Superior temporal gyrus (tissue), 1 donor: Measurements from ENCODE around the gene FSTL1.

Experiments
- DNase-seq: peaks from one replicate; pipeline ENCODE4 v3.0.0-alpha.2; 2016; ENCODE audit errors: extremely low spot score

Gene FSTL1

DNA sequence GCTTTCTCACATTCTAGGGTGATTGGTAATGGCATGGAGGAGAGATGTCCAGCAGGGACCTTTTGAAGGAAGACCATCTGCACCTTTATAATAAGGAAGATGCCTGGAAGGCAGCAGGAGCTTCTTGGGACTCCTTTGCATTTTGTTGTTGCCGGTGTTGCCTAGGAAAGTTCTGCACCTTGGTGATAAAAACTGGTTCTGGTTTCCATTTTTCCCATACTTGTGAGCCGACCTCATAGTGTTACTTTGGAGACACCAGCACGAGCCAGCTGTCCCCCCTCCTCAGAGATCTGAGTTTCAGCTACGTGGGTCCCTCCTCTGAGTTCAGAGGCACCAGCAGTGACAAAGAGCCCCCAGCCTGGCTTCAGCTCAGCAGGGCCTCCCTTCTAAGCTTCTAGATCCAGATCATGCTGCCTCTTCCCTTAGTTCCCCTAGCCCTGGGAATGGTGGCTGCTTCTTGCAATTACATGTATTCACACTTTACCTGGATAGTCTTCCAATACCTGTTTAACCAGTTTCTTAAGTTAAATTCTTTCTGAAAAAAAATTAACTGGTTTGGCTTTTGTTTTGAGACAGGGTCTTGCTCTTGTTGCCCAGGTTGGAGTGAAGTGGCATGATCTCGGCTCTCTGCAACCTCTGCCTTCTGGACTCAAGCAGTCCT is 18.0 kb upstream of the FSTL1 start:
- no peak for DNase-seq

DNA sequence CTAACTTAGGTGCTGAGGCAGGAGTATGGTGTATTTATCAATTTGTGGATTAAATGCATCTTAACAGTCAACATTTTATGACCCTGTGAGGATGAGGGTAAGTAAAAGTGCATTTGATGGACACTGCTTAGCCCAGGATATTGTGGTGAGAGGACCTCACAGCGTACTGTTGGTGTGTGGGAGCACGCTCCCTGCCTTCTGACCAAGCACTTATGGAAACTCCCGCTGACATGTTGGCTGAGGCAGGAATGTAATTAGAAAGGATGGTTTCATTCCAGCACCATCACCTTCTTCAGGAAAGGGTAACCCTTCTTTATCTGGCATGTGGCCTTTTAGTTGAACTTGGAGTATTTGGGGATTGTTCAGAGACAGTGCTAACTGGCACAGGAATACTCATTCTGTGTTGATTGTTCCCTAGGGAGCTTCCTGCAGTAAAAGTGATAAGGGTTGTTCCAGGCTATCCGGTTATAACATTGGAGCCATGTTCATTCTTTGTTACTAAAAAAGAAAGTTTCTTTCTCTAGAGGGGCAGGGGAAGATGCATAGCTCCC is 11.7 kb upstream of the FSTL1 start:
- DNase-seq = no peak

DNA sequence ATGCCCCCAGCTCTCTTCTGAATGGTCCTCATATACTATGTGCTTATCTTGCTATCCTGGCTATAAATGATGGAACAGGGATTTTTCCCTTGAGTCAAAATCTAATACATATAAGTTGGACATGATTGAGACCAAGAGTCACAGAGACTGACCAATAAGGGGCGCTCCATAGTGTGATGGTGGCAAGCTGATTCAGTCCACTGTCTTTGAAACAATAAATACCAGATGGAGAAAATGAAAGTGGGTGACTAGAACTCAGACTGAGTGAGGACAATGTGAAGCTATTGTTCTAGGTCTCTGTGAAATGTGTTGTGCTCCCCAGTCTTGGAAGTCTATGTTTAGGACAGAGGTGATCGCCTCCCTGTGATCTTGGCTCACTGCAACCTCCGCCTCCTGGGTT is 10.6 kb upstream of the FSTL1 start:
- no peak for DNase-seq

DNA sequence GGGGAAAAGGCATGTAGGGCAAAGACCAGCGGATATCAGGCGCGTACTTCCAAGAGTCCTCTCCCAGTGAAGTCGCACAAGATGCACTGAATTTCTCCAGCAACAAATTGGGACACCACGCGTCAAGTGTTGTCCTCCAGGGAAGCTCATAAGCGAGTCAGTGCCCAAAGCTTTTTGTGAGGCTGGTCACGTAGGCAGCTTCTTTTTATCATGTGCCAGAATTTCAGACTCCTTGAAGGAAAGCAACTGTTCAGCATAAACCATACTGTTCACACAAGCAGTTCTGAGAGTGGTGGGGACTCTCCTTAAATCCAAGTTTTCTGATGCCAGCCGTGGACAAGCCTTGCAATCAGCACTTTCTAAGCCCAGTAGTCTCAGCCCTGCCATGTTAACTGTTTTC is 10.1 kb upstream of the FSTL1 start:
- peak; percentile 65 for DNase-seq

DNA sequence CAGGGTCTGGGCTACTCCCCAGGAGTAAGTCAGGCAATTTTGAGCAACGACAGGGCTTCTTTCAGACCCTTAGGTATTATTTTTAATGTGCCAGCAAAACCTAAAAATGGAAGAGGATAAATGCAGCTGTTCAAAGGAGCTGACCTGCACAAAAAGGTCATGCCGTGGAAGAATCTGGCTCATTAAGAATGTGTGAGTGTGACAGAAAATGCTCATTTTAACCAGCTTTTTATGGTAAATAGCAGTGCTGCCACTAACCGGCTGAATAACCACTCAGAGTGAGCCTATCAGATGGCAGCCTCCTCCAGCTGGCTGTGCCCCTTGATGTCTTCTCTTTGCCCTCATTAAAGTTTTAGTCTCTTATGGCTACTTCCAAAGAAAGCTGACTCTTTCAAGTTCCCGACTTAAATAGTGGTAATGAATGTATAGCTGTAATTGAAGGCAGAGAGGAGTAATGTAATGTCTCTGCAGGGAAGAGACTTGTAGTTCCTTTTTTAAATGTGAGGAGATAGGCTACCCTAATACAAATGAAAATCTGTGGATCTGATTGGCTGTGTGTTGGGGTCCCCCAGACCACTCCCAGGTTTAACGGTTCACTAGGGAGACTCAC is 9.5 kb upstream of the FSTL1 start:
- no peak for DNase-seq

DNA sequence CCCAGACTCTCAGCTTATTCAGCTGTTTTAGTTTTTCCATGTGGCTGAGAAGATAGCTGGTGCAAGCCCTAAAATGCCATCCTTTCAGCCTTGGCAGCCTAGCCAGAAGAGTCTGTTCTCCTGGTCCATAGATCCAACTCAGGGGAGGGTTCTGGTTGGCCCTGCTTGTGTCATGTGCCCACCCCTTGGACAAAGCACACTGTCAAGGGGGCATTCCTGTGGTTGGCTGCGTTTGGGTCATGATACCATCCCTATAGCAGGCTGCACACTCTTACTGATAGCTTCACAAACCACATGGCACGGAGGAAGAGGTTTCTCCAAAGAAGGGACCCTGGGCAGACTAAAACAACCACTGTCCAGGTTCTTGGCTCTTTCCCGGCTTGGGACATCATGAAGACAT is 8.4 kb upstream of the FSTL1 start:
- DNase-seq = no peak

DNA sequence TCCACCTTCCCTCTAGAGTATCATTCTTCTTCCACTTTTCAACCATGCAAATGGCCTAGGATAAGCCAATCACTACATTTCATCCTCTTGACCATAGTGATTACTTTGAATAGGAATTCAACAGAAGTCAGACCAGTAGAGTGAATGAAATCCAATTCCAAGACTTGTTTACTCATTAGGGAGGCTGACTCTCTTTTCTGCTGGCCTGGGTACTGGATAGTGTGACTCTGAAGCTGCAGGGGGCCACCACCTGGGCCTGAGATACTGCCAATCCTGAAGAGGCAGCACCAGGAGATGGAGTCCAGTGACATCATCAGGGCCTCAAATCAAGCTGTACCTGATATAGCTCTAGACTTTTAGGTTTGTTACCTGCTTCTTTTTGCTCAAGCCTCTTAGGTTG is 7.0 kb upstream of the FSTL1 start:
- DNase-seq = no peak

DNA sequence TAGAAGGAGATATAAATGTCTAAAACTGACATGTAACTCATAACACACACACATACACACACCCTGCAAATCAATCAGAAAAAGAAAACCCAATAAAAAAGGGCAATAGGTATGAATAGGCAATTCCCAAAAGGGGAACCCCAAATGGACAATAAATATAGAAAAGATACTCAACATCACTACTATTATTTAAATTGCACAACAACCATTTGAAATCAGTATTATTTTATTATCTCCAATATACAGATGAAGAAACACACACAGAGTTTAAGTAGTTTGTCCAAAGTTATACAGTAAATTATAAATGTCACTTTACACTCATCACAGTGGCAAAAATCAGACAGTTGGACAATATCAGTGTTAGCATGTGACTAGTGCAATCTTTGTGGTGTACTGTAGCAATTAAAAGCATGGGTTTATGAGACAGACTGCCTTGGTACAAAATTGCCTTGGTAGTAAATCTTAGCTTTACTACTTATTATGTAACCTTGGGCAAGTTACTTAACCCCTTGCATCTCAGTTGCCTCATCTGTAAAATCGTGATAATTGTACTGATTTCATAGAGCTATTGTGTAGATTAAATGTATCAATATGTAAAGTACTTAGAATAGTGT is 3.4 kb upstream of the FSTL1 start:
- no peak for DNase-seq

DNA sequence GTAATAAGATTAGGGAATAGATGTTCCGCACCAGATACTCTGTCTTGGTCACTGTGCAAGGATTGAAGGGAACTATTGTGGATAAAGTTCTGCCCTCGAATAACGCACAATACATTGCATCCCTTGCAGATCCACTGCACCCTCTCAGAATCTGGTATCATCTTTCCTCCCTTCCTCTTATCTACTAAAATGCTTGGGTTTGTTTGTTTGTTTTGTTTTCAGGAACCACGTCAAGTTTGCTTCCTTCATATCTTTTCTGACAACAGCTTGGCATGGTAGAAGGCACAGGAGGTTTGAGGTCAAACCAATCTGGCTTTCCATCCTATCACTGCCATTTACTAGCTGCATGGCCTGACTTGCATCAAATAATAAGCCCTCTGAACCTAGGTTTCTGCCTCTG is 2.0 kb upstream of the FSTL1 start:
- DNase-seq = no peak

DNA sequence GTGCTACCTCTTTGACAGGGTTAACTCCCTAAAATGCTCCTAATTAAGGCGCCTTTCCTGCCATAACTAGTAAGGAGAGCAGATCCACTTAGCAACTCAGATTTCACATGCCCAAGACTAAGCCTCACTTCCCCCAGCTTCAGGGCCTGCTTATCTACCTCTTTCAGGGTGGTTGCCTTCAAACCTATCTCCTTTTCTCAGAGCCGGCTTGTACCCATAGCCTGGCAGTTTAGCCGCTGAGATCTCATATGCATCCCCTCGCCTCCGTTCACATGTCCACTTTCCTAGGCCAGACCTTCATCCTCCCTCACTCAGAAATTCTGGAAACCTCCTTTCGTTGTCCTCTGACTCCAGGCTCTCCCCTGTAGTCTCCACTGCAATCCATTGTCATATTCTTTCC is 1.0 kb upstream of the FSTL1 start:
- DNase-seq = peak; percentile 15

DNA sequence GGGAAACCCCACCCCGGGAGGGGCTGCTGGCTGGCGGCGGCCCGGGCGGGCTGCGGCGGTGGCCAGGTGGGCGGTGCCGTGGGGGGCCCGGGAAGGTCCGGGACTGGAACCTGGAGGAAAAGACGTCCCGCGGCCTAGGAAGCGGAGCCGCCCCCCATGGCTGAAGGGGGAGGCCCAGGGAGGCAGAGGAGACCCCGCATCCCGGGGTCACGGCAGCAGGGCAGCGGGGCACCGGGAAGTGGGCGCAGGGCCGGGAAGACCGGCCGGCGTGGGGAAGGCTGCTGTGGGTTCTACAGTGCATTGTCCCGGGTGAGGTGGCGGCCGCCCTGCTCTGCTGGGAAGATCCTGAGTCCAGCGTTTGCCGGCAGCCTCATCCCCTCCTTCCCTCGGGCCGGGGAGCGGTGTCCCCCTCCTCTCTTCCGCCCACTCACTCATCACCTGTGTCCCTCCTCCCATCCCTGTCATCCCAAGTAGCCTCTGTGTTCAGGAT is 525 bp upstream of the FSTL1 start:
- DNase-seq = no peak

DNA sequence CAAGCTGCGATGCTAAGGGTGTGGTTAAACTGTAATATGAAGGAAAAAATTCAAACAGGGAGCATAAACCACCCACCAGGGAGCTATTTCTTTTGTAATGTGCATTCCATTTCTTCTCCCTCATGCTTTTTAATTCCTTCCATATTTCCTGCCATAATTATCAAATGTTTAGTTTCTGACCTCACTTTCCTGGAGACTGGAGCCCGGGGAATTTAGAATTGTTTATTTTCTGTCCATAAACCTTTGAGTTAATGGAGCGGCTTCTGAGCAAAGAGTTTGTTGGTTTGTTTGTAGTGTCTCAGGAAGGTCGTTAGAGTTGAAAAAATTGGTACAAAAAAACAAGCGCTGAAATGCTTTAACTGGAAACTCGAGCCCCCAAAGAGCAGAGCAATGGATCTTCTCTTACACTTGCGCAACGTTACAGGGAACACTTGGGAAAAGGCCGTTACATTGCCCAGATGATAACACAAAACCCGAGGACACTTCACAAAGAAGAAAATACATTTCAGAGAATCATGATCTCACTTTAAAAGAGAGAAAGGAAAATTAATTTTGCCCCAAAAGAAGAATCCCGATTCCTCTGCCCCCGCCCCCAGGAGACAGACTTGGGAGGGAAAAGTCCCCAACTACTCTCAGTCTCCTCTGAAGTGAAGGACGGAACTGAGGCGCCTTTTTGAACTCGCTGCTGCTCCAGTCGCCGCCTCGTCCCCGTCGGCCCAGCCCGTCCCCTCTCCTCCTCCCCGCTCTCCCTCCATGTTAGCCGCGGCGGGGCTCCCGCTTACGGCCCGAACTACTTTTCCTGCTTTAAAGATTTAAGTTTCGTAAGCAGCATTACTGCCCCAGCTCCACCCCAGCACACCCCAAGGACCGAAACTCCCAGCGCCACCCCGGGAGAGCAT is 842 bp downstream of the FSTL1 start:
- no peak for DNase-seq

DNA sequence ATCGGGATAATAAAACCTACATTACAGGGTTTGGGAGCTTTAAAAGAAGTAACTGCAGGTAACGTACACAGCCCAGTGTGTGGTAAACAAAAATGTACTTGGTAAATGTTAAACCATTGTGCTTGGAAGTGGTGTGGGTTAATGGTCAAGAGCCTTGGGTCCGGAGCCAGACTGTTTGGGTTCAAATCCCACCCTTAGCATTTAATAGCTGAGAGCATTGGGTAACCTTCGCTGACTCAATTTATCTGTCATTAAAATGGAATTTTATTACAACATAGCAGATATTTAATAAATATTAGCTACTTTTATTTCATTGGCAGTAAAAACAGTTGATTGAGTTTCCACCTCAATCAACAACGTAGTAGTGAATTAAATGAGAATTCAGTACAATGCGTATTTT is 1.5 kb downstream of the FSTL1 start:
- no peak for DNase-seq

DNA sequence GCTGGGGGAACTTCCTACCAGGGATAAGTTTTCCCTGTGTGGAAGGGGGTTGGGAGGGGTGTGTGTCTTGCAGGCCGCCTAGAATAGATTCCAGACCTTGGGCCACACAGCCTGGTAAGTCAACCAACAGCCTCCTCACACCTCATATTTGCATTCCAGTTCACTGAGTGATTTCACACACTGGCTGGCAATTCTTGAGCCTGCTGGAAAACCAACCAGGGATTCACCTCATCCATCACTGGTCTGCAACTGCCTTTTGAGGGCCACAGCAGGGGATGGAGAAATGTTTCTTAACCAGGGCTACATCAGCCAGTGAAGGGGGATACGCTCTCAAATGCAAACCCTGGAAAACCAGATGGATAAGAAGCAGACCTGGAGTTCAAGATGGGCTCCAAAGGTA is 2.0 kb downstream of the FSTL1 start:
- no peak for DNase-seq

DNA sequence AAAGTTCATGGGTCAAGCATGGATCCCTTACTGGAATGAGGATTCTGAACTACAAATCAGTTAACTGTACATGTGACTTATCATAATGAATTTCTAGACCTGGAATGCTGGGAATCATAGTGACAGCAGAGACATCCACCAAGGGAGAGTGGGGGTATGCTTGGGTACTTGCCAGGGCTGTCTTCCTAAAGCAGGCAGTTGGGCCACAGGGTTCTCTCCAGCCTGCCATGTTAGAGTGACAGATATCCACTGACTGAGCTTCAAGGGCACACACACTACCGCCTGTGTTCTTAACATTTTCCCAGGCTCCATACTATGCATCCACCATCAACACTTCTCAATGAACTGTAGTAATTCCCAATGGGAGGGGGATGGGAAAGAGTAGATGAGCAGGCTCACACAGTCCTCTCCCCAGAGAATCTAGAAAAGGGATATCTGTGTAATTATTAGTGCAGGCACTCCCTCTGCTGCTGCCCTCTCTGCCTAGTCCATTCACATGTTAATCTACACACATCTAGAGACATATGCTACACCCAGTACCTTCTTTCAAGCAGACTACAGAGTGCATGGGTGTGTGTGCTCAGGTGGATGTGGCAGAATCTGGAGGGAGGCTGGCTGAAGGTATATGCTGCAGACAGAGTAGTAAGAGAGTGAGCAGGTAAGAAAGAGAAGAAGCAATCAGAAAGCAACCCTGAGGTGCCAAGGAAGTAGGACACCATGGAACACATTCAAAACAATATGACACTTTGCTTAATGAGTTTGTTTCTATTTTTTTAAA is 3.7 kb downstream of the FSTL1 start:
- DNase-seq = no peak

DNA sequence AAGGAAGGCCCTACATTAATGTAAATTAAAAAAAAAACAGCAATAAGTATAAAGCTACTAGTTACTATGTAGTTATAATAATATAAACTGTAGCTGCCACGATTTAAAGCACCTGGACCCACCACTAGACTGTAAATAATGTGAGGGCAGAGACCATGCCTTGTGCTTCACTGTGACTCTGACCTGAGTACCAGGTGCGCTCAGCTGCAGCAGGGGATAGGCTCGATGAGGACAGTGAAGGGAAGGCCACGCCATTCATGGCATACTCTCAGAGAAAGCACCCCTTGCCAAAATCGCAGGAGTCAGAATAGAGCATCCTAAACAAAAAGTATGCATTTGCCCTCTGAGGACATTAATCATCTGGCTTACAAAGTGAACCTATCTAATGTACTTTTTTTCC is 5.1 kb downstream of the FSTL1 start:
- DNase-seq = no peak

DNA sequence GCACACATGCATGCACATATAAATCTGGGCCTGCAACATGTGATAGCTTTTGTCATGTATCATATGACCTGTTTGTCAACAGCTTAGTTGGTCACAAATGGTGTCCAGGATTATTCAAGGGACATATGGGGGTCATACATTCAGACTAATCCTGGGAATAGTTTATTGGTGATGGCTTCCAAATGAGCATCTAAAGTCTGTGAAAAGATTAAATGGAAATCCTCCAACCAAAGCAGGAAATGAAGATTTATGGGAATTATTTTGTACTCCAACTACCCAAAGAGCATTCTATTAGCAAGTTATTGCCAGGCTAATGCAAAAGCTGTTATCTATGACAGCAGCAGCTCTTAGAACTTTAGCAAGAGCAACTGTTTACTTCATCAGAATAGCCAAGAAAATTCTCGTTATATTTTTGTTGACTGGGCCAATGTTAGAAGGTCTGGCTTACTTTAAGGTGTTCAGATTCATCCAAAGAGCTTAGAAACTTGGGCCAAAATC is 7.1 kb downstream of the FSTL1 start:
- no peak for DNase-seq

DNA sequence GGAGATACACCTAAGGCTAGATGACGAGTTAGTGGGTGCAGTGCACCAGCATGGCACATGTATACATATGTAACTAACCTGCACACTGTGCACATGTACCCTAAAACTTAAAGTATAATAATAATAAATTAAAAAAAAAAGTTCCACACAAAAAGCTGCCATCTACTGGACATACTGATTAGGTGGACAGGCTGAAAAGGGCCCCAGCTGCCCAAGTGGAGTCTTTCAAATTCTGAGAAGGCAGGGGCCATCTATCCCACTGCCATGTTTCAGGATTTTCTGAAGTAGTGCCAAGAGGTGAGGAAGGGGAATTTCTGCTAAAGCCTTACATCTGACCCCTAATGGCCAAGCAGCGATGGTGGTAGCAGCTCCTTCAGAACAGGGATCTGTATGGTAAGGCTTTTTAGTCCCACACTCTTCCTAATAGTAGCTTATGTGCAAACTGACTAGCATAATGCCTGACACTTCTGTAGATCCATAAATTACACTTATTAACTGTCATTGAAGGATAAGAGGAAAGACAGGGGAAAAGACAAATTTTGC is 7.7 kb downstream of the FSTL1 start:
- no peak for DNase-seq

DNA sequence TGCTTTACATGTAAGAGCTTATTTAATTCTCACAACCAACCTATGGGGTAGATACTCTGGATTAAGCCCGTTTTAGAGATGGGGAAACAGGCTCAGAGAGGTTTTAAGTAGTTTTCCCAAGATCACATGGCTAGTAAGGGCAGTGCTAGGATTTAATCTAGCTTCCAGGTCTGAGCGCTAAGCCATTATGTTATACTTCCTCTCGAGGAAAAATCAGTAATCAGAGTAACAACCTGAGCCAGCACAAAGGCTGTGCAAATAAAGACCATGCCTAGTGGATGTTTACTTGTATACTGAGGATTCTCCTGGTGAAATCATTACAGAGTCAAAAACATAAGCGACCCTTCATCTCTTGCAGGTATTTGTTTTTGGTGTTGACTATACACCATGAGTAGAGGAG is 9.0 kb downstream of the FSTL1 start:
- DNase-seq = no peak

DNA sequence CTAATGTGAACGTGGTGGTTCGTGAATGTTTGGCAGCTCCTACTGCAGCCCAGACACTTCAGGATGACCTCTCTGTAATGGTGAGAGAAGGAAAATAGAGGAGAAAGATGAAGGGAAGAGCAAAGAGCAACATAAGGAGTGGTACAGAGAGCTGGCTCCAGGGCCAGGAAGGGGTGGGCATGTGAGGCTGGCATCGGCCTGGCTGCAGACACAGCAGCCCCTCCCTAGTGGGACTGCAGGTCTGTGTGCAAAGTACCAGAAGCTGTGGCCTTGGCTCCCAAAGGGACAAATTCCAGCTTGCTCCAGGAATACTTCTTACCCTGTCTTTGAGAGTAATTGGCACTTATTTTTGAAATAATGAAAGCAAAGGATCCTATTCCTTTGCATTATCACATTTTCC is 10.0 kb downstream of the FSTL1 start:
- DNase-seq = no peak
